IMR-90 (cell line): Measurements from ENCODE around the gene PDE8B. TPM values are rescaled to one million over a fixed set of nuclear protein-coding genes. Genes with fewer than 3 reads are reported as not detected.

Source experiments
- ATAC-seq: fragments of 200-7000 bp; cut with Tn5 transposase; 2 replicates; pipeline ENCODE4 v1.9.1; 2020; ENCODE audit warnings: low read depth, mild to moderate bottlenecking, moderate library complexity
- BruUV-seq: library from RNA; stranded (reverse); fragments of 400-500 nt; replicated peaks from 2 replicates; lab custom pipeline; 2021; lab: Mats Ljungman, UMichigan
- CTCF ChIA-PET: fragments of 300-600 bp; formaldehyde crosslinking; extraction: SDS; loops from one replicate; lab custom pipeline; 2021; ENCODE audit warnings: antibody characterized with exemption; lab: Yijun Ruan, JAX
- POLR2A ChIA-PET: fragments of 300-600 bp; sonication (Branson Sonifier 250); formaldehyde crosslinking; loops from one replicate; lab custom pipeline; 2022; ENCODE audit warnings: antibody characterized with exemption; ENCODE audit not compliant: unreplicated experiment; lab: Charles Lee
- DNase-seq: peaks from one replicate; pipeline ENCODE4 v3.0.0; 2013
- H2AFZ ChIP-seq: replicated peaks from 2 replicates; pipeline ENCODE3; 2013; ENCODE audit warnings: low read length, mild to moderate bottlenecking; ENCODE audit not compliant: poor library complexity
- H2AK5ac ChIP-seq: 2 replicates; pipeline ENCODE4 v1.6.1; 2013; ENCODE audit warnings: low read depth, low read length, inconsistent platforms
- H2AK9ac ChIP-seq: replicated peaks from 2 replicates; pipeline ENCODE3; 2013; ENCODE audit warnings: mild to moderate bottlenecking, low read depth, low read length, moderate library complexity; ENCODE audit not compliant: poor library complexity
- H2BK120ac ChIP-seq: 2 replicates; pipeline ENCODE4 v1.6.1; 2013; ENCODE audit warnings: low read depth, low read length, inconsistent platforms
- H2BK15ac ChIP-seq: 3 replicates; pipeline ENCODE4 v1.6.1; 2013; ENCODE audit warnings: low read depth, low read length, inconsistent platforms
- H2BK20ac ChIP-seq: 2 replicates; pipeline ENCODE4 v1.6.1; 2013; ENCODE audit warnings: low read depth, mild to moderate bottlenecking, inconsistent platforms, low read length, moderate library complexity
- H2BK5ac ChIP-seq: 2 replicates; pipeline ENCODE4 v1.6.1; 2013; ENCODE audit warnings: mild to moderate bottlenecking, low read depth, low read length, inconsistent platforms; ENCODE audit not compliant: poor library complexity, severe bottlenecking
- H3K14ac ChIP-seq: replicated peaks from 2 replicates; pipeline ENCODE4 v1.6.1; 2013; ENCODE audit warnings: low read depth, low read length, inconsistent platforms
- H3K18ac ChIP-seq: 2 replicates; pipeline ENCODE4 v1.6.1; 2013; ENCODE audit warnings: low read depth, low read length, control low read depth
- H3K23ac ChIP-seq: 2 replicates; pipeline ENCODE4 v1.6.1; 2013; ENCODE audit warnings: low read depth, low read length, inconsistent platforms
- H3K27ac ChIP-seq: 2 replicates; pipeline ENCODE4 v1.5.1; 2013; ENCODE audit warnings: mild to moderate bottlenecking, control low read depth, low read length; ENCODE audit not compliant: insufficient read depth
- H3K27me3 ChIP-seq: 2 replicates; pipeline ENCODE4 v1.6.1; 2013; ENCODE audit warnings: low read length; ENCODE audit not compliant: control insufficient read depth, insufficient read depth
- H3K36me3 ChIP-seq: 2 replicates; pipeline ENCODE4 v1.6.1; 2013; ENCODE audit warnings: low read length, mixed read lengths; ENCODE audit not compliant: control insufficient read depth, insufficient read depth
- H3K4ac ChIP-seq: 2 replicates; pipeline ENCODE4 v1.6.1; 2013; ENCODE audit warnings: low read depth, low read length, inconsistent platforms
- H3K4me1 ChIP-seq: 2 replicates; pipeline ENCODE4 v1.6.1; 2013; ENCODE audit warnings: low read length, mixed read lengths; ENCODE audit not compliant: control insufficient read depth, insufficient read depth
- H3K4me2 ChIP-seq: 2 replicates; pipeline ENCODE4 v1.6.1; 2013; ENCODE audit warnings: low read depth, mild to moderate bottlenecking, control low read depth, low read length, moderate library complexity
- H3K4me3 ChIP-seq: 2 replicates; pipeline ENCODE4 v1.5.1; 2013; ENCODE audit warnings: low read depth, mild to moderate bottlenecking, control low read depth, low read length, moderate library complexity; ENCODE audit not compliant: insufficient read depth
- H3K56ac ChIP-seq: 2 replicates; pipeline ENCODE4 v1.6.1; 2013; ENCODE audit warnings: low read length, inconsistent platforms; ENCODE audit not compliant: insufficient read depth; ENCODE audit errors: extremely low read depth
- H3K79me1 ChIP-seq, 2 experiments: 2 replicates each; pipeline ENCODE4 v1.6.1; 2013; ENCODE audit warnings: low read length in 2 of 2, inconsistent platforms in 1 of 2, low read depth in 1 of 2
- H3K9ac ChIP-seq: 2 replicates; pipeline ENCODE4 v1.6.1; 2013; ENCODE audit warnings: low read depth, low read length, control low read depth
- H3K9me1 ChIP-seq: 2 replicates; pipeline ENCODE4 v1.6.1; 2013; ENCODE audit warnings: low read length, inconsistent platforms; ENCODE audit not compliant: insufficient read depth
- H3K9me3 ChIP-seq: 2 replicates; pipeline ENCODE4 v1.6.1; 2013; ENCODE audit warnings: low read length; ENCODE audit not compliant: control insufficient read depth, insufficient read depth
- H4K20me1 ChIP-seq: 2 replicates; pipeline ENCODE4 v1.6.1; 2013; ENCODE audit warnings: low read length, inconsistent platforms; ENCODE audit not compliant: insufficient read depth
- H4K5ac ChIP-seq: 2 replicates; pipeline ENCODE4 v1.6.1; 2013; ENCODE audit warnings: mild to moderate bottlenecking, low read depth, low read length, control low read depth
- H4K8ac ChIP-seq, 2 experiments: 2 replicates each; pipeline ENCODE4 v1.6.1; 2013; ENCODE audit warnings: low read depth in 2 of 2, low read length in 2 of 2, control low read depth in 1 of 2, inconsistent platforms in 1 of 2
- H4K91ac ChIP-seq: 2 replicates; pipeline ENCODE4 v1.6.1; 2013; ENCODE audit warnings: low read depth, low read length, inconsistent platforms; ENCODE audit not compliant: insufficient read depth
- BHLHE40 ChIP-seq: fragments of 150-350 bp; IDR thresholded peaks from 2 replicates; pipeline ENCODE4 v1.6.1; 2016; ENCODE audit warnings: mild to moderate bottlenecking, low read depth, low read length
- CEBPB ChIP-seq: IDR thresholded peaks from 2 replicates; pipeline ENCODE4 v1.6.1; 2012; ENCODE audit warnings: low read depth, low read length, improper control_type of control experiment
- CHD1 ChIP-seq: IDR thresholded peaks from 2 replicates; pipeline ENCODE4 v1.6.1; 2012; ENCODE audit warnings: low read depth, low read length, improper control_type of control experiment
- MAFK ChIP-seq: IDR thresholded peaks from 2 replicates; pipeline ENCODE4 v1.6.1; 2012; ENCODE audit warnings: low read depth, low read length, improper control_type of control experiment
- NFE2L2 ChIP-seq: fragments of 150-350 bp; IDR thresholded peaks from 2 replicates; pipeline ENCODE4 v1.6.1; 2016; ENCODE audit warnings: low read depth, mild to moderate bottlenecking, low read length
- POLR2A ChIP-seq: IDR thresholded peaks from 2 replicates; pipeline ENCODE4 v1.6.1; 2012; ENCODE audit warnings: mild to moderate bottlenecking, low read depth, low read length
- RAD21 ChIP-seq: IDR thresholded peaks from 2 replicates; pipeline ENCODE4 v1.6.1; 2012; ENCODE audit warnings: low read length, improper control_type of control experiment
- RCOR1 ChIP-seq: IDR thresholded peaks from 2 replicates; pipeline ENCODE4 v1.6.1; 2012; ENCODE audit warnings: mild to moderate bottlenecking, low read length, improper control_type of control experiment; ENCODE audit not compliant: insufficient replicate concordance
- RFX5 ChIP-seq: IDR thresholded peaks from 2 replicates; pipeline ENCODE4 v1.8.0; 2012; ENCODE audit warnings: low read depth, mild to moderate bottlenecking, low read length, moderate library complexity
- SMC3 ChIP-seq: fragments of 150-350 bp; IDR thresholded peaks from 2 replicates; pipeline ENCODE4 v1.6.1; 2016; ENCODE audit warnings: low read depth, mild to moderate bottlenecking, antibody characterized with exemption, low read length, moderate library complexity
- WGBS, 2 experiments: methylation state at CpG; one replicate each; pipeline versions ENCODE4 v1.1.5 to v1.1.7; 2013; ENCODE audit warnings: missing lambda C conversion rate in 2 of 2; ENCODE audit not compliant: insufficient read length in 1 of 2; ENCODE audit errors: extremely low coverage in 2 of 2; 5-methylcytosine and 5-hydroxymethylcytosine counted together
- dilution Hi-C: fragments of 300-500 bp; cut with HindIII; formaldehyde crosslinking; loops from one replicate; pipeline ENCODE4 v1.14.3; 2018; ENCODE audit warnings: low sequenced_read_pairs; ENCODE audit not compliant: unreplicated experiment
- in situ Hi-C: fragments of 300-500 bp; cut with MboI; formaldehyde crosslinking; loops from 3 replicates; pipeline ENCODE4 v1.14.3; 2019; ENCODE audit warnings: low sequenced_read_pairs, inconsistent platforms, mixed read lengths
- intact Hi-C: fragments of 100-400 bp; cut with micrococcal nuclease; formaldehyde crosslinking; loops from 2 replicates; pipeline ENCODE4 v1.10.0; 2022
- polyA plus RNA-seq, 3 experiments: library from polyadenylated mRNA; depleted of rRNA; stranded (reverse); fragments of >200 nt; gene quantifications; 2 replicates each; pipeline ENCODE4 v1.2.3, GENCODE V29; 2012; ENCODE audit warnings: low replicate concordance in 1 of 3
- total RNA-seq: library from RNA; depleted of rRNA; stranded (reverse); fragments of >200 nt; gene quantifications from 2 replicates; pipeline ENCODE4 v1.2.3, GENCODE V29; 2012
- TF ChIP-seq, protein P1 (sequence below): conservative IDR thresholded peaks from 2 replicates; pipeline ENCODE4 v1.5.1; 2012; ENCODE audit warnings: mild to moderate bottlenecking, low read depth, low read length, improper control_type of control experiment
- TF ChIP-seq, protein P2 (sequence below): fragments of 150-350 bp; IDR thresholded peaks from 2 replicates; pipeline ENCODE4 v1.6.1; 2016; ENCODE audit warnings: low read depth, mild to moderate bottlenecking, low read length, moderate library complexity, borderline replicate concordance

Gene PDE8B
- total and polyA plus RNA-seq, 2 of the 4 experiments (the other 2 are of a cell fraction), result under 0.01 to 0.03 TPM

DNA sequence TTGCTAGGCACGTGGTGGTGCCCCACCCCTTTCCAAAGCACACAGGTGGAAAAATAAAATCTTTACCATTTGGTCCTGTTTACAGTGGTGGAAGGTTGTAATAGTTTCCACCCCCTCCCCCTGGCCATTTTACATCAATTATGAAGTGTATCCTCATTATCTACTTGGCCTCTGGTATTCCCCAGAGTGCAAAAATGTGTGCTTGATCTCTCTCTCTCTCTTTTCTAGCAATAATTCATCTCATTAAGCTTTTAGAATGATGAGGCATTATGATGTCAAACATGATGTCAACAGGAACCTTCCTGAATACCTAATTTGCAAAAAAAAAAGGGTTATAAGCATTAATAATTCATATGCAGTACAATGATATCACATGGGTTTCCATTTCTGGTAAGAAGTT, 3.1 kb downstream of the PDE8B start:
- Histone ChIP-seq H3K9me3 (peaks cover 4% of the 10 kb centered on the region; the same call in 1 of the 2 replicates), H3K79me1 (no peaks in the 10 kb centered on the region), H2AK9ac (no peak overlapping the region), H3K4me1 (no peaks in the 10 kb centered on the region), H3K4me3 (no peak overlapping the region), H4K20me1 (no peaks in the 10 kb centered on the region), H3K4ac (no peak overlapping the region), H2BK15ac (no peak overlapping the region), H3K14ac (no peak overlapping the region), H3K4me2 (no peak overlapping the region), H2AK5ac (no peak overlapping the region), H4K91ac (no peak overlapping the region), H4K5ac (no peak overlapping the region), H2BK5ac (no peak overlapping the region), H2AFZ (no peak overlapping the region), H2BK120ac (no peak overlapping the region), H4K8ac (no peak overlapping the region), H3K36me3 (no peaks in the 10 kb centered on the region; the same call in 1 of the 2 replicates), H3K9ac (no peak overlapping the region), H2BK20ac (no peak overlapping the region), H3K27ac (no peak overlapping the region), H3K18ac (no peak overlapping the region), H3K27me3 (peaks cover 57% of the 10 kb centered on the region), H3K56ac (no peak overlapping the region), H3K23ac (no peak overlapping the region), H3K9me1 (no peaks in the 10 kb centered on the region)
- ChIA-PET POLR2A (no interaction called here), CTCF (no interaction called here)
- DNase-seq (no peak), ATAC-seq (no peak)
- dilution Hi-C loops (no loop called here), intact Hi-C loops (no loop called here), in situ Hi-C loops (no loop called here)
- no CpG with 5 or more reads among the region's 1 CpG for WGBS, 2 experiments
- TF ChIP-seq CEBPB (no peak), SMC3 (no peak), MAFK (no peak), RCOR1 (no peak), RFX5 (no peak), POLR2A (no peak), CHD1 (no peak), BHLHE40 (no peak), NFE2L2 (no peak), RAD21 (no peak)
- TF ChIP-seq, protein P1, sequence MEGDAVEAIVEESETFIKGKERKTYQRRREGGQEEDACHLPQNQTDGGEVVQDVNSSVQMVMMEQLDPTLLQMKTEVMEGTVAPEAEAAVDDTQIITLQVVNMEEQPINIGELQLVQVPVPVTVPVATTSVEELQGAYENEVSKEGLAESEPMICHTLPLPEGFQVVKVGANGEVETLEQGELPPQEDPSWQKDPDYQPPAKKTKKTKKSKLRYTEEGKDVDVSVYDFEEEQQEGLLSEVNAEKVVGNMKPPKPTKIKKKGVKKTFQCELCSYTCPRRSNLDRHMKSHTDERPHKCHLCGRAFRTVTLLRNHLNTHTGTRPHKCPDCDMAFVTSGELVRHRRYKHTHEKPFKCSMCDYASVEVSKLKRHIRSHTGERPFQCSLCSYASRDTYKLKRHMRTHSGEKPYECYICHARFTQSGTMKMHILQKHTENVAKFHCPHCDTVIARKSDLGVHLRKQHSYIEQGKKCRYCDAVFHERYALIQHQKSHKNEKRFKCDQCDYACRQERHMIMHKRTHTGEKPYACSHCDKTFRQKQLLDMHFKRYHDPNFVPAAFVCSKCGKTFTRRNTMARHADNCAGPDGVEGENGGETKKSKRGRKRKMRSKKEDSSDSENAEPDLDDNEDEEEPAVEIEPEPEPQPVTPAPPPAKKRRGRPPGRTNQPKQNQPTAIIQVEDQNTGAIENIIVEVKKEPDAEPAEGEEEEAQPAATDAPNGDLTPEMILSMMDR, result no peak
- TF ChIP-seq, protein P2, sequence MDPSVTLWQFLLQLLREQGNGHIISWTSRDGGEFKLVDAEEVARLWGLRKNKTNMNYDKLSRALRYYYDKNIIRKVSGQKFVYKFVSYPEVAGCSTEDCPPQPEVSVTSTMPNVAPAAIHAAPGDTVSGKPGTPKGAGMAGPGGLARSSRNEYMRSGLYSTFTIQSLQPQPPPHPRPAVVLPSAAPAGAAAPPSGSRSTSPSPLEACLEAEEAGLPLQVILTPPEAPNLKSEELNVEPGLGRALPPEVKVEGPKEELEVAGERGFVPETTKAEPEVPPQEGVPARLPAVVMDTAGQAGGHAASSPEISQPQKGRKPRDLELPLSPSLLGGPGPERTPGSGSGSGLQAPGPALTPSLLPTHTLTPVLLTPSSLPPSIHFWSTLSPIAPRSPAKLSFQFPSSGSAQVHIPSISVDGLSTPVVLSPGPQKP, result no peak
- no TSS peak for BruUV-seq
